ENCODE results near the gene HMOX1. TPM values are rescaled to one million over a fixed set of nuclear protein-coding genes. Genes with fewer than 3 reads are reported as not detected.
"Not testable (repeated sequence)": the region's sequence is repeated elsewhere in the genome, so short reads cannot be mapped to it uniquely, and the experiment has no call there.

Gene HMOX1
- total RNA-seq, 1 donor from 2014 or later, result 0.72 TPM

GRCh38 chr22:35379146-35379993 is 1.5 kb upstream of the HMOX1 start:
- intact Hi-C loops (cut with micrococcal nuclease), result no loop called here
- no peak for DNase-seq
- no peak overlapping the region for H3K27ac Mint-ChIP-seq
- H3K9me3 Mint-ChIP-seq, result no peaks in the 10 kb centered on the region
- H3K27me3 Mint-ChIP-seq, result peaks cover 30% of the 10 kb centered on the region
- H3K36me3 Mint-ChIP-seq (ENCODE audit: low read depth), result no peaks in the 10 kb centered on the region
- H3K4me3 Mint-ChIP-seq, result no peak overlapping the region
- peaks cover 17% of the 10 kb centered on the region for H3K4me1 Mint-ChIP-seq

- Mint-ChIP-seq H3K9me3 (no peaks in the 10 kb centered on the region), H3K27ac (no peak overlapping the region), H3K4me1 (peaks cover 17% of the 10 kb centered on the region), H3K4me3 (no peak overlapping the region), H3K27me3 (peaks cover 31% of the 10 kb centered on the region), H3K36me3 (ENCODE audit: low read depth) (no peaks in the 10 kb centered on the region)
- intact Hi-C loops (cut with micrococcal nuclease), result no loop called here
- DNase-seq, result no peak
Measured at GRCh38 chr22:35380013-35380412, 883 bp upstream of the HMOX1 start.

DNA sequence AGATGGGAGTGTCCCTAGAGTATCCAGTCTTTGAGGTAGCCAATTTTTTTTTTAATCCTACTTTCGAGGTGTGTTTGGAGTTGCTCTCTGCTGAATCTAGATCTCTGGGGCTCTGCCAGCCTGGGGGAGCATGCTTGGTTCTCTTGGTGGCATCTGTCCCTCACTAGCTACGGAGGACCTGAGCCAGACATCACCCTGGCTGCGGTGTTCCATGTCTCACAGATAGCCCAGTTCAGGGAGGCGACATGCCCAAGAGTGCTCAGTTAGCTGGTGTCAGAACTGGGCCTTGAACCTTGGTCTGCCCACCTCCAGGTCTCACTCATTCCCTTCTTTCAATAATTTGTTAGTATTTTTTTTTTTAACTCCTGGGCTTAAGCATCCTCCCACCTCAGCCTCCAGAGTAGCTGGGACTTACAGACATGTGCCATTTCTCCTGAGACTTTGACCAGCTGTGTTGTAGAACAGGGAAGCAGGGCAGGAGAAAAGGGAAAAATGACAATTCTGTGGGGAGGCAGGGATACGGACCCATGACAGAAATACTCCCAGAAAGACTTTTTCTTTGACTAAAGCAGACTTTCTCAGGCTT is 621 bp downstream of the HMOX1 start:
- H3K4me3 Mint-ChIP-seq, result peak overlapping the region; percentile 64
- H3K9me3 Mint-ChIP-seq, result no peaks in the 10 kb centered on the region
- intact Hi-C loops (cut with micrococcal nuclease), result no loop called here
- no peak for DNase-seq
- peaks cover 31% of the 10 kb centered on the region for H3K27me3 Mint-ChIP-seq
- H3K4me1 Mint-ChIP-seq, result peaks cover 17% of the 10 kb centered on the region
- peak overlapping the region; percentile 51 for H3K27ac Mint-ChIP-seq
- no peaks in the 10 kb centered on the region for H3K36me3 Mint-ChIP-seq (ENCODE audit: low read depth)

GRCh38 chr22:35383679-35384071 is 2.8 kb downstream of the HMOX1 start:
- intact Hi-C loops (cut with micrococcal nuclease), result no loop called here
- no peak overlapping the region for H3K27ac Mint-ChIP-seq
- DNase-seq, result no peak
- peaks cover 6% of the 10 kb centered on the region for H3K4me1 Mint-ChIP-seq
- H3K36me3 Mint-ChIP-seq (ENCODE audit: low read depth), result no peaks in the 10 kb centered on the region
- H3K4me3 Mint-ChIP-seq, result no peak overlapping the region
- peaks cover 32% of the 10 kb centered on the region for H3K27me3 Mint-ChIP-seq
- H3K9me3 Mint-ChIP-seq, result no peaks in the 10 kb centered on the region

DNA sequence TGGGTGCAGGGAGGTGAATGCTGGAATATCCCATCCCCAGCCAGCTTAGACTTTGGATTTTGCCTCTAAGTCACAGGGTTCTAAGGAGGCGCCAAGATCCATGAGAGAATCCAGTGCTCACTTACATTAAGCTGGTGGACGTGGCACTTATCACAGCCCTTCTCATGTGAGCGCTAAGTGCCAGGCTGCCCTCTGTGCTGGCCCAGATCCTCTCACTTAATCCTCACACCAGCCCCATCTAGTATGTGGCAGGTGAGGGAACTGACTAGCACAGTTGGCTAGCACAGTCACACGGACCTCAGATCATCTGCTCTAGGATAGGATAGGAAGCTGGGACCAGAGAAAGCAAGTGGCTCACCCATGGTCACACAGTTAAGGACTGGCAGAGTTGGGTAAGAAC is 3.6 kb downstream of the HMOX1 start:
- intact Hi-C loops (cut with micrococcal nuclease), result no loop called here
- Mint-ChIP-seq H3K27me3 (peaks cover 31% of the 10 kb centered on the region), H3K4me3 (no peak overlapping the region), H3K27ac (no peak overlapping the region), H3K9me3 (no peaks in the 10 kb centered on the region), H3K4me1 (peaks cover 6% of the 10 kb centered on the region), H3K36me3 (ENCODE audit: low read depth) (no peaks in the 10 kb centered on the region)
- no peak for DNase-seq

- no peaks in the 10 kb centered on the region for H3K36me3 Mint-ChIP-seq (ENCODE audit: low read depth)
- peaks cover 26% of the 10 kb centered on the region for H3K27me3 Mint-ChIP-seq
- H3K4me1 Mint-ChIP-seq, result peaks cover 6% of the 10 kb centered on the region
- intact Hi-C loops (cut with micrococcal nuclease), result no loop called here
- H3K9me3 Mint-ChIP-seq, result no peaks in the 10 kb centered on the region
- no peak overlapping the region for H3K27ac Mint-ChIP-seq
- DNase-seq, result no peak
- no peak overlapping the region for H3K4me3 Mint-ChIP-seq
Measured at GRCh38 chr22:35384975-35385588, 4.2 kb downstream of the HMOX1 start.

- no peak overlapping the region for H3K27ac Mint-ChIP-seq
- H3K4me1 Mint-ChIP-seq, result no peaks in the 10 kb centered on the region
- H3K4me3 Mint-ChIP-seq, result no peak overlapping the region
- intact Hi-C loops (cut with micrococcal nuclease), result no loop called here
- peaks cover 15% of the 10 kb centered on the region for H3K27me3 Mint-ChIP-seq
- H3K9me3 Mint-ChIP-seq, result no peaks in the 10 kb centered on the region
- H3K36me3 Mint-ChIP-seq (ENCODE audit: low read depth), result no peaks in the 10 kb centered on the region
- no peak for DNase-seq
Measured at GRCh38 chr22:35386670-35387288, 5.9 kb downstream of the HMOX1 start.

DNA sequence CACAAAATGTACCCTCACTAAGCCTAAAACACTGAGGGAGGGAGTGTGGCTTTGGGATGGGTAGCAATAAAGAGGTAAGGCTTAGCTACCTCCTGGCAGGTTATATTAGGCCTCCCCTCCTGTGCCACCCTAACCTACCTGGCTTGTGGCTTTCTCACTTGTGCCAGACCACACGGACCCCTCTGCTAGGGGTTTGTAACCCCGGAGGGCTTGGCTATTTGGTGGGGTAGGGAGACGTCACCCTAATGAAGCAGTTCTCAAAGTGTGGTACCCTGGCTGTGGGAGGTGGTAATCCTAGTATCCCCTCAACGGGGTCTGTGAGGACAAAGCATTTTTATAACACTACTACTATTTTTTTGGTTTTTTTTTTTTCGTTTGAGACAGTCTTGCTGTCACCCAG is 10.0 kb downstream of the HMOX1 start:
- intact Hi-C loops (cut with micrococcal nuclease), result no loop called here
- Mint-ChIP-seq H3K4me1 (no peaks in the 10 kb centered on the region), H3K36me3 (ENCODE audit: low read depth) (no peaks in the 10 kb centered on the region), H3K4me3 (no peak overlapping the region), H3K27ac (no peak overlapping the region), H3K9me3 (no peaks in the 10 kb centered on the region), H3K27me3 (peaks cover 2% of the 10 kb centered on the region)
- DNase-seq, result no peak

- intact Hi-C loops (cut with micrococcal nuclease), result no loop called here
- Mint-ChIP-seq H3K4me3 (no peak overlapping the region), H3K9me3 (no peaks in the 10 kb centered on the region), H3K27ac (no peak overlapping the region), H3K36me3 (ENCODE audit: low read depth) (no peaks in the 10 kb centered on the region), H3K27me3 (peaks cover 2% of the 10 kb centered on the region), H3K4me1 (no peaks in the 10 kb centered on the region)
- DNase-seq, result no peak
Measured at GRCh38 chr22:35392357-35392756, 11.5 kb downstream of the HMOX1 start.

- H3K27me3 Mint-ChIP-seq, result peaks cover 2% of the 10 kb centered on the region
- no peaks in the 10 kb centered on the region for H3K9me3 Mint-ChIP-seq
- no peaks in the 10 kb centered on the region for H3K4me1 Mint-ChIP-seq
- H3K4me3 Mint-ChIP-seq, result no peak overlapping the region
- no peak for DNase-seq
- intact Hi-C loops (cut with micrococcal nuclease), result no loop called here
- H3K27ac Mint-ChIP-seq, result peak overlapping the region; percentile 41
- H3K36me3 Mint-ChIP-seq (ENCODE audit: low read depth), result no peaks in the 10 kb centered on the region
Measured at GRCh38 chr22:35393116-35394010, 12.5 kb downstream of the HMOX1 start.

- H3K9me3 Mint-ChIP-seq, result no peaks in the 10 kb centered on the region
- intact Hi-C loops (cut with micrococcal nuclease), result no loop called here
- H3K4me1 Mint-ChIP-seq, result peaks cover 3% of the 10 kb centered on the region
- DNase-seq, result no peak
- no peak overlapping the region for H3K4me3 Mint-ChIP-seq
- no peak overlapping the region for H3K27ac Mint-ChIP-seq
- no peaks in the 10 kb centered on the region for H3K27me3 Mint-ChIP-seq
- no peaks in the 10 kb centered on the region for H3K36me3 Mint-ChIP-seq (ENCODE audit: low read depth)
Measured at GRCh38 chr22:35394011-35394312, 13.1 kb downstream of the HMOX1 start.

DNA sequence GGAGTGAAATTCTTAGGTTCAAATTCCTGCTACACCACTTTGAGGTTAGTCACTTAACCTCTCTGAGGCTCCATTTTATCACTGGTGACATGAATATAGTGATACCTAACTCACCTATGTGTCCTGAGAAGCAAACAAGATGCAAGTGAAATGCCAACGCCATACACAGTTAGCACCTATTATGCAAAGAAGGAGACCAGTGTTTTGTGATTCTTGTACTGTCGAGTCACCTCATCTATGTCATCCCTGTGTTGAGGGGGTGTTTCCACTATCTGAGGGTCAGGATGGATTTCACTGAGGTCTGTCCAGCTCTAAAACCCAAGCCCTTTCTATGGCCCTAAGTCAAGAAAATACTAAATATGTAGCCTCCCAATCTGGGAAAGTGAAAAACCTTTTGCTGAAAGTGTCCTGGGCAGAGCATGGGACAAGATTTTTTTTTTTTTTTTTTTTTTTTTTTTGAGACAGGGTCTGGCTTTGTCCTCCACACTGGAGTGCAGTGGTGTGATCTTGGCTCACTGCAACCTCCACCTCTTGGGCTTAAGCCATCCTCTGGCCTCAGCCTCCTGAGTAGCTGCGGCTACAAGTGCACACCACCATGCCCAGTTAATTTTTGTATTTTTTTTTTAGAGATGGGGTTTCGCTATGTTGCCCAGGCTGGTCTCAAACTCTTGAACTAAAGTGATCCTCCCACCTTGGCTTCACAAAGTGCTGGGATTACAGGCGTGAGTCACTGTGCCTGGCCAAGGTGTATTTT is 14.1 kb downstream of the HMOX1 start:
- H3K4me1 Mint-ChIP-seq, result peaks cover 10% of the 10 kb centered on the region
- H3K36me3 Mint-ChIP-seq (ENCODE audit: low read depth), result peaks cover 6% of the 10 kb centered on the region
- H3K27ac Mint-ChIP-seq, result no peak overlapping the region
- no peaks in the 10 kb centered on the region for H3K9me3 Mint-ChIP-seq
- no peaks in the 10 kb centered on the region for H3K27me3 Mint-ChIP-seq
- intact Hi-C loops (cut with micrococcal nuclease), result no loop called here
- H3K4me3 Mint-ChIP-seq, result no peak overlapping the region
- DNase-seq, result no peak

- H3K9me3 Mint-ChIP-seq; DNase-seq; H3K27ac Mint-ChIP-seq; H3K4me3 Mint-ChIP-seq; intact Hi-C loops (cut with micrococcal nuclease); H3K27me3 Mint-ChIP-seq: not testable (repeated sequence)
- H3K36me3 Mint-ChIP-seq (ENCODE audit: low read depth), result peaks cover 18% of the 10 kb centered on the region
- peaks cover 18% of the 10 kb centered on the region for H3K4me1 Mint-ChIP-seq
Measured at GRCh38 chr22:35396622-35397021, 15.7 kb downstream of the HMOX1 start.

All from activated CD4-positive, alpha-beta T cell treated with anti-CD3 and anti-CD28 coated beads, Interleukin-2, amount 10 ng/mL, durations not matched to agents 24 days and 14 days (primary cell).